GM19351 (cell line): Measurements from ENCODE around the gene ACOX3.

ENCODE experiments used
- ATAC-seq: cut with Tn5 transposase; IDR thresholded peaks from one replicate; pipeline ENCODE4 v1.9.1; 2021; ENCODE audit warnings: mild to moderate bottlenecking, moderate library complexity; ENCODE audit not compliant: unreplicated experiment

The ACOX3 gene

GRCh38 chr4:8326206-8326605, 114.3 kb downstream of the ACOX3 start:
- ATAC-seq = no peak

GRCh38 chr4:8325291-8325973, 115.1 kb downstream of the ACOX3 start:
- no peak for ATAC-seq

GRCh38 chr4:8324640-8325239, 115.8 kb downstream of the ACOX3 start:
- ATAC-seq = no peak

- no peak for ATAC-seq
These were observed 116.5 kb downstream of the ACOX3 start for GRCh38 chr4:8323947-8324555.

DNA sequence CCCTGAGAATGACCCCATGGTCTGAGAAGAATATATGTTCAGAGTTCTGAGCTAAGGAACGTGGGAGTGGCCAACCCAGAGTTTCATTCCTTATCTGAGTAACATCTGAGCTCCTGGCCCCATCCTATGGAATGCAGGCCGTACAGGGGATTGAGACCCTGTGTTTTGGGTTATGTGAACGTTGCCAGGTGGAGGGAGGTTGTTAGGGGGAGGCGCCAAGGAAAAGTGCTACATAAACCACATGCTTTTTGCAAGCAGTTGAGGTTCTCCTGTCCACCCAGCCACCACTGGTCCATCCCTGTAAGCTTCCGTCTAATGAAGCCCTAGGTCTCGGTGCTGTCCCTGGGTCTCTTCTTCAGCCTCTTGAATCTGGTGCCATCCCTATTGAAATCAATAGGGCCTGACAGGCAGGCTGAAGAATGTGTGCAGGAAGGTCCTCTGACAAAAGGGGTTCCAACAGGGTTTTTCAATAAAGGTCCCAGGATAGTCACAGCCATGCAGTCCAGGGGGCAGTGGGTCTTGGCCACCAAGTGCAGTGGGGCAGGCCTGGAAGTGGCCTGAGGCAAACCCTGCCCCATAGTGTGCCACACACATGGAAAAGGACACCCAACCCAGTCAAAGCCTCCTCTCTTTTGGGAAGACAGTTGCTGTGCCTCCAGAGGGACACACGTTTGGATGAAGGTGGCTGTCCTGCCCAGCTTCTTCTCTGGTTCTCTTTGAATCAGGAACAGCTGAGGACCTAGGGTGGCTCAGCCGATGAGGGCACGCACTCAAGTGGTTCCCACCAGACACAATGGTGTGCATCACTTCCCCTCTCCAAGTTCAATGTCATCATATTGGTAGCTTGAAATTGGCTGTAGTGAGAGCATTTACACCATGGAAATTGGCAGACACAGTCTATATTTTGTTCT, 117.5 kb downstream of the ACOX3 start:
- no peak for ATAC-seq

DNA sequence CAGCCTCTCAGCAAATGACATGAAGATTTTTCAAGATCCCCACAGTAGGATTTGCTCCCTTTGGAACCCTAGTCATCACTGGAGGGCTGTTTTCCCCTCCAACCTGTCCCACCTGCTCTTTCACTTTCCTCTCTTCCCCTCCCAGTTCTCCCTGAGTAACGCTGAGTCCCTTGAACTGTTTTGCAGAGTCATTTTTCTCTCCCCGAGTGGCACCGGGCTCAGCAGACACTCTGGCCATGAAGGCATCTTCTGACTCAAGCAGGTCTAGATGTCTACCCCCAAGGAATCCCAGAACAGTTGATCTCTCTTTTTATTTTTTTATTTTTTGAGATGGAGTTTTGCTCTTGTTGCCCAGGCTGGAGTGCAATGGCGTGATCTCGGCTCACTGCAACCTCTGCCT, 118.8 kb downstream of the ACOX3 start:
- ATAC-seq = no peak

DNA sequence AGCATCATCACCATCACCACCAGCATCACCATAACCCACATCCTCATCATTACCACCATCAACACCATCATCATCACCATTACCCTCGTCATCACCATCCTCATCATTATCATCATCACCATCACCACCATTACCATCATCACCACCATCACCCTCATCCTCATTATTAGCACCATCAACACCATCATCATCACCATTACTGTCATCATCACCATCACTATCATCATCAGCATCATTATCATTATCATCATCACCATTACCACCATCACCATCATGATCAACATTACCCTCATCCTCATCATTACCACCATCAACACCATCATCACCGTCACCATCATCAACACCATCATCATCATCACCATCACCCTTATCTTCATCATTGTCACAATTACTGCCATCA, 119.3 kb downstream of the ACOX3 start:
- ATAC-seq = no peak

DNA sequence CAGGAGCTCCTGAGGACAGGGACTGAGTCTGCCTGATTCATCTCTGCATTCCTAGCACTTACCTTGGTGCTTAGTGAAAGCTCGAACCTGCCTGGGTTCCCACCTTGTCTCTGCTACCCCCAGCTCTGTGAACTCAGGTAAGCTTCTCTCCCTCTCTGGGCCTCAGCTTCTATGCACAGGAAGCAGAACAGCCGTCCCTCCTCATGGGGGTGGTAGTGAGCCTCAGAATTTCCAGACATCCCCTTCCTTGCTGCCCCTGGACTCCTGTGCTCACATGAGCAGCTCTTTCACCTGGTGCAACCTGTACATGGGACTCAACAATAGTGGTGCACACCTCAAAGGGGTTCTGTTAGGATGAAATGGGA, 120.2 kb downstream of the ACOX3 start:
- no peak for ATAC-seq

DNA sequence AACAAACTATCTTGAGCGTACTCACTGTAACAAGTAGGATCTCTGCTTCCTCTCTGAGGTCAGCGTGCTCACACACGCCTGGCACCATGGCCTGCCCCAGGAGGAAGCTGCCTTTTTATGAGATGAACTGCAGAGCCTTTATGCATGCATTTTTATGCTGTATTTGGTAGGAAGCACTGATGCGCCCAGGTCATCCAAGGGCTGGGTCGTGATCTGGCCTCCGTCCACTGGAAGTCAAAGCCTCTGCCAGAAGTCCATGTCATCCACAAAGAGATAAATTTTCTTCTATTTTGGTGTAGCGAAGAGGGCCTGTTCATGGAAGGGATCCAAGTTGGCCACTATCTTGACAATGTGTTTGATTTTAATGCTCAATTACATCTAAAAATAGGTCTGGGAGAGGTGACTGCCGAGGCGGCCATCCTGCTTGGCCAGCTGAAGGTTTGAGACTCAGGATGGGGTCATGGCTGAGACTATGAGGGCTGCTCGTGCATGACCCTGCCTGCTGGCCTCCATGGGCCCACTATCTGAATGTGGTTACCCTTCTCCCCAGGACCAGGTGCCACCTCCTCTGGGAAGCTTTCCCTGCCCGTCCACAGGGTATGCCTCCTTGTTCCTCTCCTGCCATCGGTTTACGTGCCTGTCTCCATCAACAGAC, 120.7 kb downstream of the ACOX3 start:
- ATAC-seq = no peak

GRCh38 chr4:8319061-8319460, 121.5 kb downstream of the ACOX3 start:
- no peak for ATAC-seq

DNA sequence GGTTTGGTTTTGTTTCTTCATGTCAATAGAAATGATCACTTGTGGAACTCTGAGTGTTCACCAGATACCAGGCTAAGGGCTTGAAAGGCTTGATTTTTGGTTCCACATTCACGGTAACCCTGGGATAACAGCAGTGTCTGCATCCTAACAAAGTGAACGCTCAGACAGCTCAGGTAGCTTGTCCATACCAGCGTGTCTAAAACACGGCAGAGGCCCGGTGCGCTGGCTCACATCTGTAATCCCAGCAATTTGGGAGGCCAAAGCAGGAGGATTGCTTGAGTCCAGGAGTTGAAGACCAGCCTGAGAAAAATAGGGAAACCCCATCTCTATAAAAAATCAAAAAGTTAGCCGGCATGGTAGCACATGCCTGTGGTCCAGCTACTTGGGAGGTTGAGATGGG, 122.0 kb downstream of the ACOX3 start:
- ATAC-seq = no peak

DNA sequence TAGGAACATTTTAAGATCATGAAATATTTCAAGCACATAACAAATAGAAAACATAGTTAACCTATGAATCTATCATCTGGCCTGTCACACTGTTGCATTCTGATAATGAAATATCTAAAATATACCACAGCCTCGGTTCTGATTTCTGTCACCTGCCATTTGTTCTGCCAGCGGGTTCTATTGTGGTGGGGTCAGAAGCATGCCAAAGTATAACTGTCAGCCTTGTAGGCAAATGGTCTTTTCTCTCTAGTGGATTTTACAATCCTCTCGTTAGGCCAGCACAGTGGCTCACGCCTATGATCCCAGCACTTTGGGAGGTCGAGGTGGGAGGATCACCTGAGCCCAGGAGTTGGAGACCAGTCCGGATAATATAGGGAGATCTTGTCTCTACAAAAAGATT, 123.0 kb downstream of the ACOX3 start:
- no peak for ATAC-seq

GRCh38 chr4:8316911-8317351, 123.6 kb downstream of the ACOX3 start:
- no peak for ATAC-seq
